Naive B cell (primary cell): ENCODE data around the gene FBXL14. TPM values are rescaled to one million over a fixed set of nuclear protein-coding genes. Genes with fewer than 3 reads are reported as not detected.

Experiments
- ATAC-seq, 2 donors: fragments of 150-1000 bp; cut with Tn5 transposase; 2 replicates each; pipeline ENCODE4 v1.10.0; 2021; ENCODE audit warnings: low read depth in 2 of 2, mild to moderate bottlenecking in 2 of 2, moderate library complexity in 2 of 2
- DNase-seq: peaks from one replicate; pipeline ENCODE4 v3.0.0; 2022
- H3K27ac Mint-ChIP-seq, 6 donors: one replicate each; pipeline ENCODE4 v1.8.0; 2020 to 2022; ENCODE audit warnings: mild to moderate bottlenecking in 6 of 6, mixed read lengths in 6 of 6, moderate library complexity in 5 of 6, inconsistent platforms in 2 of 6
- H3K27me3 Mint-ChIP-seq, 3 donors: one replicate each; pipeline ENCODE4 v1.8.0; 2021 to 2022; ENCODE audit warnings: mixed read lengths in 3 of 3, mild to moderate bottlenecking in 1 of 3
- H3K36me3 Mint-ChIP-seq, 2 donors: one replicate each; pipeline ENCODE4 v1.8.0; 2020 to 2022; ENCODE audit warnings: mixed read lengths in 2 of 2, inconsistent platforms in 1 of 2, mild to moderate bottlenecking in 1 of 2
- H3K4me1 Mint-ChIP-seq, 3 donors: one replicate each; pipeline ENCODE4 v1.8.0; 2020 to 2022; ENCODE audit warnings: mixed read lengths in 3 of 3, inconsistent platforms in 1 of 3, mild to moderate bottlenecking in 1 of 3, moderate library complexity in 1 of 3
- H3K4me3 Mint-ChIP-seq, 8 donors: one replicate each; pipeline ENCODE4 v1.8.0; 2020 to 2022; ENCODE audit warnings: mild to moderate bottlenecking in 8 of 8, mixed read lengths in 8 of 8, moderate library complexity in 8 of 8, inconsistent platforms in 2 of 8
- H3K9me3 Mint-ChIP-seq, 7 donors: one replicate each; pipeline ENCODE4 v1.8.0; 2020 to 2022; ENCODE audit warnings: mixed read lengths in 7 of 7, mild to moderate bottlenecking in 5 of 7, inconsistent platforms in 2 of 7, moderate library complexity in 1 of 7
- polyA plus RNA-seq, 6 donors: library from polyadenylated mRNA; unstranded; fragments of 300-500 nt; fragmentation: Illumina TruSeq; gene quantifications; one replicate each; pipeline ENCODE4 v1.2.3, GENCODE V29; 2021; ENCODE audit warnings: low read depth in 6 of 6

The FBXL14 gene
- polyA plus RNA-seq, 6 donors from 2014 or later, result 11.2 to 20.6 (median 14.6) TPM

GRCh38 chr12:1530592-1531152 is 63.7 kb downstream of the FBXL14 start:
- H3K9me3 Mint-ChIP-seq, result peaks cover 0 to 4% (median 0%) of the 10 kb centered on the region in 7 donors
- H3K4me1 Mint-ChIP-seq, result peaks cover 24 to 35% (median 27%) of the 10 kb centered on the region in 3 donors
- peak overlapping the region in 2 of 8 donors; percentile 60 to 66 for H3K4me3 Mint-ChIP-seq
- no peak for DNase-seq
- peaks cover 6 to 7% of the 10 kb centered on the region in 2 donors for H3K36me3 Mint-ChIP-seq
- no peak overlapping the region for H3K27ac Mint-ChIP-seq
- ATAC-seq, result peak; percentile 29 to 39
- peaks cover 51 to 75% (median 72%) of the 10 kb centered on the region in 3 donors for H3K27me3 Mint-ChIP-seq

- Mint-ChIP-seq H3K27ac (peak overlapping the region in 3 of 6 donors; percentile 39 to 81 (median 68)), H3K4me3 (peak overlapping the region; percentile 87 to 94 (median 90)), H3K9me3 (peaks cover 0 to 6% (median 0%) of the 10 kb centered on the region in 7 donors), H3K4me1 (peaks cover 27 to 37% (median 28%) of the 10 kb centered on the region in 3 donors), H3K27me3 (peaks cover 54 to 79% (median 75%) of the 10 kb centered on the region in 3 donors), H3K36me3 (peaks cover 6 to 7% of the 10 kb centered on the region in 2 donors)
- DNase-seq, result no peak
- ATAC-seq, result peak; percentile 22 to 32
Observed at GRCh38 chr12:1529862-1530591, 64.4 kb downstream of the FBXL14 start.

GRCh38 chr12:1529228-1529861 is 65.0 kb downstream of the FBXL14 start:
- Mint-ChIP-seq H3K27ac (peak overlapping the region in 3 of 6 donors; percentile 39 to 81 (median 68)), H3K4me1 (peaks cover 27 to 36% (median 28%) of the 10 kb centered on the region in 3 donors), H3K4me3 (peak overlapping the region; percentile 87 to 94 (median 90)), H3K9me3 (peaks cover 0 to 6% (median 0%) of the 10 kb centered on the region in 7 donors), H3K36me3 (peaks cover 6 to 7% of the 10 kb centered on the region in 2 donors), H3K27me3 (peaks cover 54 to 83% (median 78%) of the 10 kb centered on the region in 3 donors)
- no peak for ATAC-seq
- DNase-seq, result no peak

DNA sequence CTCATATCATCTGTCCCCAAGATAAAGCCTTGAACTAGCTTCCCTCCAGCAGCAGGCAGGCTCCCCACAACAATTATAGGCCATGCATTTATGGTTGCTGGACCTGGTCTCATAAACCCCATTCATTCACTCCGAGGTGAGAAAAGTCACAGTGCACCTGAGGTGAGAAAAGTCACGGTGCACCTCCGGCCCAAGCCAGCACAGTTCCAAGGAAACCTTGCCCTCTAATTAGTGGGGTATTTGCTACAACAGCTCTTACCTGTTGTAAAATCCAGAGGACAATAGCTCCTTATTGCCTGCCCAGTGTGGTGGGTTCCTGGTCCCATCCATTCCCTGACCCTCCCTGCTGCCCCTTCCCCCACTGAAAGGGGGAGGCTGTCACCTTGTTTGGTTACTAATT is 65.6 kb downstream of the FBXL14 start:
- H3K27me3 Mint-ChIP-seq, result peaks cover 55 to 84% (median 79%) of the 10 kb centered on the region in 3 donors
- DNase-seq, result no peak
- peaks cover 0 to 6% (median 0%) of the 10 kb centered on the region in 7 donors for H3K9me3 Mint-ChIP-seq
- H3K36me3 Mint-ChIP-seq, result peaks cover 6 to 7% of the 10 kb centered on the region in 2 donors
- peaks cover 23 to 31% (median 26%) of the 10 kb centered on the region in 3 donors for H3K4me1 Mint-ChIP-seq
- H3K4me3 Mint-ChIP-seq, result peak overlapping the region in 4 of 8 donors; percentile 12 to 88 (median 67)
- ATAC-seq, result no peak
- no peak overlapping the region for H3K27ac Mint-ChIP-seq

DNA sequence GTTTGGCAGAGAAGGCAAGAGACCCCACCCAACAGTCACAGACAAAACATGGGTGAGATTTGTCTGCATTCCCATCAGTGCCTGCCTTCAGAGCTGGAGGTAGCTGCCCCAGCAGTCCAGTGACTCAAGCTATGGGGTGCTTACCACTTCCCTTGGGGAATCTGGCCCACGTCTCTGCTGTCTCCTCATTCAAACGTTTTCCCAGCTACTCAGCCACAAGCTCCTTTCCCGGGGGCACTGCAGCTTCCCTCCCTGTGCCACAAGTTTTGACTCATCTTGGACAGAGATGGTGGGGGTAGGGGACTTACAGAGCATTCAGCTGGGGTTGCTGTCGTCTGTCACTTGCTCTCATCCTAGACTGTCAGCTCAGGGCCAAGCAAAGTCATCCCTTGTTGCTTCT is 66.6 kb downstream of the FBXL14 start:
- ATAC-seq, result no peak

GRCh38 chr12:1525858-1526257 is 68.5 kb downstream of the FBXL14 start:
- peaks cover 6 to 7% of the 10 kb centered on the region in 2 donors for H3K36me3 Mint-ChIP-seq
- ATAC-seq, result peak in 1 of 2 donors; percentile 27
- no peak overlapping the region for H3K27ac Mint-ChIP-seq
- peaks cover 6 to 11% (median 10%) of the 10 kb centered on the region in 3 donors for H3K4me1 Mint-ChIP-seq
- H3K27me3 Mint-ChIP-seq, result peaks cover 37 to 68% (median 66%) of the 10 kb centered on the region in 3 donors
- DNase-seq, result no peak
- H3K4me3 Mint-ChIP-seq, result peak overlapping the region in 3 of 8 donors; percentile 2 to 35 (median 9)
- H3K9me3 Mint-ChIP-seq, result peaks cover 0 to 6% (median 0%) of the 10 kb centered on the region in 7 donors

More for the DNA sequence above, 66.6 kb downstream of the FBXL14 start:
- Mint-ChIP-seq H3K27ac (no peak overlapping the region), H3K27me3 (peaks cover 47 to 84% (median 76%) of the 10 kb centered on the region in 3 donors), H3K4me1 (peaks cover 13 to 21% (median 16%) of the 10 kb centered on the region in 3 donors), H3K4me3 (peak overlapping the region in 1 of 8 donors; percentile 37), H3K36me3 (peaks cover 6 to 7% of the 10 kb centered on the region in 2 donors), H3K9me3 (peaks cover 0 to 6% (median 0%) of the 10 kb centered on the region in 7 donors)
- no peak for DNase-seq

DNA sequence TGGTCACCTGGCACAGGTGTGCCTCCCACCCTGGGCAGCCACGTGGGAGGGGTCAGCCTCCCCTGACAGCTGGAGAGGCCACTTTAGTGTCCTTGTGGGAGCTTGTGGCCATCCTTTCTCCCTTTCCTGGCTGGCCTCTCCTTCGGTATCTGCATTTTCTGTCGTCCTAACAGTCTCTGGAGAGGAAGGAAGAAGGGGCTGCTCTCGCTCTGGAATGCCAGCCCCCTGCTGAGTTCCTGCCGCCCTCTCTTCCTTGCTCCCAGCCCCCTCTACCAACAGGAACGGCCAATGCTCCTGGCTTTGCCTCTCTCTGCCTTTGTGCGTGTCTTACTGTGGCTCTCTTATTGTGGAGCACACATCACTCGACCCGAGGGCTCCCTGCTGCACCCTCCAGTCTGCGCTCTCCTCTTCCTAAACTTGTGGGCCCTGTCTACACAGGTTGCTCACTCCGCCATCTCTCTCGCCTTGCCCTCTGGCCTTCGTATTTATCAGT is 70.8 kb downstream of the FBXL14 start:
- Mint-ChIP-seq H3K27ac (no peak overlapping the region), H3K36me3 (peaks cover 2 to 6% of the 10 kb centered on the region in 2 donors), H3K9me3 (peaks cover 0 to 6% (median 0%) of the 10 kb centered on the region in 7 donors), H3K27me3 (peaks cover 41 to 76% (median 74%) of the 10 kb centered on the region in 3 donors), H3K4me3 (no peak overlapping the region), H3K4me1 (peaks cover 0 to 7% (median 6%) of the 10 kb centered on the region in 3 donors)
- DNase-seq, result no peak
- no peak for ATAC-seq

DNA sequence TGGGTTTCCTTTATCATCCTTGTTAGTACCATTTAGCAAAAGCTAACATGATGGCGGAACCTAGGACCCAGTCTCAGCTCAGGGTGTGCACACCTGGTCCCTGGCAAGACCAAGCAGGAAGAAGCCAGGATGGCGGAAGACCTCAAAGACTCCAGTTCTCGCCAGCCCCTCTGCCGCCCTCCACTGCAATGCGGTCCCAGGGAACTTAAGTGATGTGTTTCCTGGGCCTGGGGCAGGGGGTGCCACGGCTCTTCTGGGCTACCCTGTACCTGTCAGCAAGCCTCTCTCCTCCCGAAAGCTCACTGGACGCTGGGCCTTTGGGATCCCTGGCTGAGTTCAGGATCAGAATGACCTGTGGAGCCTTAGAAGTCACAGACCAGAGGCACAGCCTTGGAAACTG is 71.3 kb downstream of the FBXL14 start:
- DNase-seq (no peak), ATAC-seq (no peak)
- Mint-ChIP-seq H3K27ac (no peak overlapping the region), H3K4me1 (peaks cover 0 to 7% (median 6%) of the 10 kb centered on the region in 3 donors), H3K36me3 (peaks cover 0 to 6% of the 10 kb centered on the region in 2 donors), H3K4me3 (no peak overlapping the region), H3K27me3 (peaks cover 38 to 74% (median 74%) of the 10 kb centered on the region in 3 donors), H3K9me3 (peaks cover 0 to 6% (median 0%) of the 10 kb centered on the region in 7 donors)

DNA sequence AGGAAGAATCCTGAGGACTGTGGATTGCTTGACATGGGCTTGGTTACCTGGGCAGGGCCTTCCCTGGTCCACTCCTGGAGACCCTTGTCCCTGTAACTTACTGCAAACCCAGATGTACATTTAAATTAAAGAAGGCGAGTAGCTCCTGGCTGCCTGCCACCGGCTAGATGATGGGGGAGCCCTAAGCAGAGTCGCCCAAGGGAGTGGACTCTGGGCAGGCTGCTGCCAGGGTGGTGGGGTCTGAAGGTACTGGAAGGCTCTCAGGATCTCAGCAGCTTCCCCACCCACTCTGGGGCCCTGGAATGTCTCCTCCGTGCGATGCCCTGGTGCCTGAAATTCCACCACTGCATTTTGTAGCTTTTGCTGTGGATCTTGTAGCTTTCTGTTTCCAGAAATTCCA is 74.7 kb downstream of the FBXL14 start:
- DNase-seq (no peak), ATAC-seq (no peak)
- H3K27ac Mint-ChIP-seq, result no peak overlapping the region
- no peaks in the 10 kb centered on the region for H3K36me3 Mint-ChIP-seq
- peaks cover 30 to 57% (median 47%) of the 10 kb centered on the region in 3 donors for H3K27me3 Mint-ChIP-seq
- no peak overlapping the region for H3K4me3 Mint-ChIP-seq
- peaks cover 0 to 6% (median 5%) of the 10 kb centered on the region in 7 donors for H3K9me3 Mint-ChIP-seq
- no peaks in the 10 kb centered on the region for H3K4me1 Mint-ChIP-seq

DNA sequence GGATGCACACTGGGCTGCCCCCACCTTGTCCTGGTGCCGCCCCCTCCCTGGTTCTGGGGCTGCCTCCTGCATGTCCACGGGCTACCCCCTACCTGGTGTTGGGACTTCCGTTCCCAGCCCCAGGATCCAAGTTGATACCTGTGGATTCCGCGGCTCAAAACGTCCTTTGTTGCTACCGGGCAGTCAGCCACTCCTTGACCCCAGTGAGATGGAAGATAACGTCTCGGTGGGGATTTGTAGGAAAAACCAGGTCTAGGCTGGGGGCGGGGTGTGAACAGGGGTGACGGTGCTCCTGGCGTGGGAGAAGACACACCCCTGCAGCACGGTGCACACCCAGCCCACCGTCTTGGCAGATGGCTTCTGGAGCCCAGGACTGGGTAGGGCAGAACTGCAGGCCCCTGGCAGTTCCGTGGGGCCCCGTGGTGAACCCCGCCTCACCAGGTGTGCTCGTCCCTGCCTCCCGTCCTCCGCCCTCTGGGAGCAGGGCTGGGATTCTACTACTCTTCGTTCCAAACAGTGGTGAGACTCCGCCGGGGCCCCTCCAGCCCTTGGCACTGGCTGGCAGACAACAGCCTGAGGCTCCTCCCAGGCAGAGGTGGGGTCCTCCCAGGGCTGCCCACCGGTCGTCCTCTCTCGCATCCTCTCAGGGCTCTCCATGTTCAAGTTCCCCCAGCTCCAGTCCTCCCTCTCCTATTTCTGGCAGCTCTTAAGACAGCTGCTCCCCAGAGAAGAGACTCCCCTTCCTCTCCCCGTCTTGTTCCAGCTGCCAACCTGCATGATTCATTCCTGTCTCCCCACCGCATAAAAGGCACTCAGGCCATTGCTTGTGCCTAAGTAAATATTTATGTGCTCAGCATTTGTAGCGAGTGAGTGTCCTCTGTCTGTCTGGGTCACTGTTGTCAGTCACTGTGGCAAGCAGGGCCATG is 75.5 kb downstream of the FBXL14 start:
- H3K4me3 Mint-ChIP-seq, result no peak overlapping the region
- ATAC-seq, result no peak

DNA sequence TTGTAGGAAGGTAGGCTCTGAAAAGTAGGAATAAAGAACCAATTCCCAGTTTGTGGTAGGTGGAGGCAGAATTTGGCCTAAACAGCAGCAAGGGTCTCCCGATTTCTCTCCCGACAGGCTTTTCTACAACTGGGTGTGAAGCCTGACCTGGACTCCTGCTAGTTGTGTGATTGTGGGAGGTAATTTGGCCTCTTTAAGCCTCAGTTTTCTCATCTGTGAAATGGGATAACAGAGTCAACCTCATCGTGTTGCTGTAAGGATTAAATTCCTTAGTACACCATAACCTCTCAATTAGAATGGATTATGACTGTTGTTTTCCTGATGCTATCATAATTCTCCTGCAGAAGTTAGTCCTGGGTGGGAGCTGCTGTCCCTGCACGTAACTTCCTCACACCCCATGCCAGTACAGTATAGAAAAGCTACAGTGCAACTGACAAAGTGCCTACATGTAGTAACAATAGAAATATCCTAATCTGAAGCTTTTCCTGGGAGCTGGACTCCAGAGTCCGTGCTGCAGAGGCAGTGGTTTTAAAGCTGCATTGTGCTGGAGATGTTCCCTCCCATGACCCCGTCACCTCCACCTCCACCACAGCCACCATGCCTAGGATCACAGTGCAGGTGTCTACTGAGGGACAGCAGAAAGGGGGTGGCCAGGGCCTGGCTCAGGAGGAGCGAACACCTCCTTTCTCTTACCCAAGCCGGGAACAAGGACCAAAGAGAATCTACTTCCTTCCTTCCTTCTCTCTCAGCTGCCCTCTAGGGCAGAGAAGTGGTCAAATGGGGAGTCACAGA is 76.5 kb downstream of the FBXL14 start:
- Mint-ChIP-seq H3K27me3 (peaks cover 29 to 42% (median 34%) of the 10 kb centered on the region in 3 donors), H3K4me1 (no peaks in the 10 kb centered on the region), H3K36me3 (no peaks in the 10 kb centered on the region), H3K9me3 (peaks cover 0 to 6% (median 5%) of the 10 kb centered on the region in 7 donors), H3K27ac (no peak overlapping the region), H3K4me3 (no peak overlapping the region)
- ATAC-seq, result no peak
- DNase-seq, result no peak

More for the DNA sequence above, 75.5 kb downstream of the FBXL14 start:
- DNase-seq, result no peak
- Mint-ChIP-seq H3K4me1 (no peaks in the 10 kb centered on the region), H3K36me3 (no peaks in the 10 kb centered on the region), H3K27me3 (peaks cover 27 to 51% (median 42%) of the 10 kb centered on the region in 3 donors), H3K27ac (no peak overlapping the region), H3K9me3 (peaks cover 0 to 6% (median 5%) of the 10 kb centered on the region in 7 donors)
